HG03520 (cell line): ENCODE data around the gene ACAD11.
A peak's percentile ranks its signal among the peaks of the same experiment; 100 is the strongest.
"Not testable (repeated sequence)": the region's sequence is repeated elsewhere in the genome, so short reads cannot be mapped to it uniquely, and the experiment has no call there.

Source experiments
- ATAC-seq: cut with Tn5 transposase; IDR thresholded peaks from one replicate; pipeline ENCODE4 v1.9.1; 2021; ENCODE audit warnings: mild to moderate bottlenecking, moderate library complexity; ENCODE audit not compliant: unreplicated experiment

The ACAD11 gene

DNA sequence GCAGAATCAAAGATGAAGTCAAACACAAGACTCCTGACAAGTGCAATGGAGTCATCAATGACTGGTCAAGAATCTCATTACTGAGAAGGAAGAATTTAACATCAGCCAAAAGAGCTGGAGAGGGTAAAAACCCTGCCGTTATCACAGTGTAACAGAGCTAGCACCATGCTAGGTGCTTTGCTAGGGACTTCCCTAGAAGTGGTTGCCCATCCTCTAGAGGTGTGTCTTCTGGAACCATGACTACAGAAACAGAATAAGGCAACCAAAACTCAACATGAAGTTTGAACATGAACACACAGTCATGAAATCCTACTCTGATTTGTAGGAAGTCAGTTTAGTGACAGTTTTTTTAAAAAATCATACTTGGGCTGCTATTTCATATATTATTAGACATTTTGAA lies 9.5 kb downstream of the ACAD11 start:
- no peak for ATAC-seq

DNA sequence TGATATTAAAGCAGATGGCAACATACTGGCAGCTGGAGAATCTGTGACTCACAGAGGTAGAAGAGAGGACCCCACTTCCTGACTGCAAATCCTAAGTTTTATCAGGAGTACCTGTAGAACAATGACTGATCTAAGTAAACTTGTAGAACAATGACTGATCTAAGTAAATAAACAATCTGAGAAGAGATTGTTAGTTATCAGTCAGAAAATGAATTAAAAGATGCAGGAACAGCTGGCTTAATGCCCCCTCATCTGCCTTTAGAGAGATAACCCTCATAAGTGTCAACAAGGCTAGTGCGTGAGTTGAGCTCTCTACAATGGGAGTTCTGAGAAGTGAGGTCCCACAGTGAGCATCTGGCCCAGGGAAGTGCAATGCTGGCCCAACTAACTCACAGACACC lies 14.6 kb downstream of the ACAD11 start:
- ATAC-seq: no peak

DNA sequence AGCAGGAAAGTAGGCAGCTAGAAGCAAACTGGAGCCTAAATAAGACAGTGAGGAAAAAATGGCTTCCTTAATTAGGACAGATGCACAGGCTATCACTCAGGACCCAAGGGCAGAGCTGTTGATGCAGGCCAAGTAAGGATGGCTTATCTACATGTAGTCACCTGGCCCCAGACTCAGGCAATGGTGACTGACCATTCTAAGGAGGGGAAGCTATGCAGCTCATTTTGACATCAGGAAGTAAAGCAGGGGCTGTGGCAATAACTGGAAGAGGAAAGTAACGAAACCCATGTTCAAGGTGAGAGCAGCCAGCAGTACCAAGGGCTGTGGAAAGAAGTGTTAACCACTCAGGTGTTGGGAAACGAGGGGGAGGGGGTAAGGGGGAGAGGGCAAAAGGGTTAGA lies 16.2 kb downstream of the ACAD11 start:
- no peak for ATAC-seq

DNA sequence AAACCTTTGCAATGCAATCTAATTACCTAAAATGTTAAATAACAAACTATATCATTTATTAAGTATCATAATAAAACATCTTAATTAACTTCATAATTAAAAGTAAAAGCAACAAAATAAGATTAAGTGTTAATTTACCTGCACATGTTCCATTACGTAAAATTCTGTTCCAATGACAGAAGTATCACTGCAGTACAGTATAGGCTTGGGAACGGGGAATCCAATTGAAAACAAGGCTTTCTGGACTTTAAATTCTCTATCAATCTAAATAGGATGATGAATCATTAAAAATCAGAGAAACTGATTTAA lies 17.1 kb downstream of the ACAD11 start:
- no peak for ATAC-seq

DNA sequence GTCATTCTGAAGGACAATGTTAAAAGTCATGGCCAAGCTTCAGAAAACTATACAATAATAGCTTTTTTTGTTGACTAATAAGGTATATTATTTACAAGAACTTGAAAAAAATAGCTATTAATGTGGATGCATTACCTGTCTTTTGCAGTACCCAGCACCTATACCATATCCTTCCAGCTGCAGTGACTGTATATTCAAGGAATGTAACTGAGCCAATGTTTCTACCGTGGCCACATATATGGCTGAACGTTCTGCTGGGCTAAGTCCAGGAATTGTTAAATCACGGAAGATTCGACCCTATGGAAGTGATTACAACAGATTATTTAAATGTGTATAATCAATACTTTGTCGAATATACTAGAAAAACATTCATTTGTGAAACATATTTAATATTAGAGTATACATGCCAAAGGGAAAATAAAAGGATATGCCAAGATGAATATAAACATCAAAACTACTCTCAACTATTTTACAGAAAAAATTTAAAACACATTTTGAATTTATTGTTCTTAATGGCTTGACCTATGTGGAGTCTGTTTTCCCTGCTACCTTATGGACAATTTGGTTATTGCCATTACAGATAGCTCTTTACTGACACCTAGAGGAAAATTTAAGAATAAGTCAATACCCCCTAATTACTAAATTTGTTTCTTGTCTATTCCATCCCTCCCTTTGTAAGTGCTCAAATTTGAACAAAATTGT lies 17.6 kb downstream of the ACAD11 start:
- no peak for ATAC-seq

DNA sequence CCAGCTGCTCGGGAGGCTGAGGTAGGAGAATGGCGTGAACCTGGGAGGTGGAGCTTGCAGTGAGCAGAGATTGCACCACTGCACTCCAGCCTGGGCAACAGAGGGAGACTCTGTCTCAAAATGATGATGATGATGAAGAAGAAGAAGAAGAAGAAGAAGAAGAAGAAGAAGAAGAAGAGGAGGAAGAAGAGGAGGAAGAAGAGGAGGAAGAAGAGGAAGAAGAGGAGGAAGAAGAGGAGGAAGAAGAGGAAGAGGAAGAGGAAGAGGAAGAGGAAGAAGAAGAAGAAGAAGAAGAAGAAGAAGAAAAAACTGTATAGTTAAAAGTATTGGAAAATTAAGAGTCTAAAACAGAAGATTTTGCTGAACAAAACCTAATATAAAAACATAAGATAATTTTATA lies 18.2 kb downstream of the ACAD11 start:
- ATAC-seq: not testable (repeated sequence)

DNA sequence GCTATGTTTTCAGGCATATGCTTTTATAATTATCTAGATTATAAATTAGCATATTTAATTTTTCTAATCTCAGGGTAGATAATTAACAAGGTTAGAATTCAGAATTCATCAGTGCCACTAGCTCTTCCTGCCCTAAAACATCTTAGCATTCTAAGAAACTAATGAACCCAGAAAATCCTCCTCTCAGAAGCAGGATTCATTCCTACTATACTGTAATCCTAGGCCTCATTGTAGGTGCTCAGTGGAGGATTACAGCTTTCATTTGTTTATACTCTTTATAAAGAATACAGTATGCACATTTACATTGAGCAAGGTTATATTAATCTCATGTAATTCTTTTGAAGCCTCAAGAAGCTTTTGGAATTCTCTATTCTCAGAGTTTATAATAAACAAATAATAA lies 20.9 kb downstream of the ACAD11 start:
- no peak for ATAC-seq

DNA sequence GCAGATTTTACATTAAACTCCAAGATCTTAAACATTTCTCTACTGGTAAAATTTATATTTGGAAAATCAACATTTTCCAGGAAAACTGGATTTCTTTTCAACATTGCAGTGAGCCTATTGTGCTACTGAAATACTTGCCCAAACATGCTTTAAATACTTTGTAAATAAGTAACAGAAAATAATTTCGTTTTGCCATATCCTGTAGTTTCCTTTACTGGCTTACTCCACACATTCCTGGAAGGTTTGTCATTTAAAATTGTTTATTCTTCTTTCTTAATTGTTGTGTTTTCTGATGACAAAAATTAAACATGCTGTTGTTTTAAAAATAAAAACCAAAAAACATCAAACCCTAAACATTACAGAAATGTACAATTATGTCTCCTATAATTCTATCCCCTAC lies 22.0 kb downstream of the ACAD11 start:
- no peak for ATAC-seq

DNA sequence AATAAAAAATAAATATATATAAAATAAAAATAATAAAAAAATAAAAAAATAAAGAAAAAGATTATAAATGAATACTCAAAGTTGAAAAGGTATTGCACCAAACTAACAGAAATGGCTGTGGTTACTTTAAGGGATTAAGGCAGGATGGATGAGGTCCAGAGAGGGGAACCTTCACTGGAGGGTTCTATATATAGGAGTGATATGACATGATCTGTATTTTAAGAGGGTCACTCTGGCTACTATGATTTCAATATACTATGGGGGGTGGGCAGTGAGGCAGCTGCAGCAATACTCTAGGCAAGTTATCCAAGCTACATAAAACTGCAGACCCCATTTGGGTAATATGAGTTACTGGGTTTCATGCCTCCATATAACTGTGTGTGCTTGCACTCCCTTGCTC lies 24.6 kb downstream of the ACAD11 start:
- no peak for ATAC-seq

DNA sequence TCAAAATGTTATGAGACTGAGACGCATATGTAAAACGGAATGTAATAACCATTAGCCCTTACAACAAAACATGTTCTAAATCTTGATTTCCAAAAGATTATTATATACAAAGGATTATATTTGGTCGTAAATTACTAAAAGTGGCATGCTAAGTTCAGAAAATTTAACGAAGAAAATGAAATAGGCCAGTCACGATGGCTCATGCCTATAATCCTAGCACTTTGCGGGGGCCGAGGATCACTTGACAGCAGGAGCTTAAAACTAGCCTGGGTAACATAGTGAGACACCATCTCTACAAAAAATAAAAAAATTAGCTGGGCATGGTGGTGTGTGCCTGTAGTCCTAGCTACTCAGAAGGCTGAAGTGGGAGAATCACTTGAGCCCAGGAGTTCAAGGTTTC lies 29.0 kb downstream of the ACAD11 start:
- ATAC-seq: no peak

DNA sequence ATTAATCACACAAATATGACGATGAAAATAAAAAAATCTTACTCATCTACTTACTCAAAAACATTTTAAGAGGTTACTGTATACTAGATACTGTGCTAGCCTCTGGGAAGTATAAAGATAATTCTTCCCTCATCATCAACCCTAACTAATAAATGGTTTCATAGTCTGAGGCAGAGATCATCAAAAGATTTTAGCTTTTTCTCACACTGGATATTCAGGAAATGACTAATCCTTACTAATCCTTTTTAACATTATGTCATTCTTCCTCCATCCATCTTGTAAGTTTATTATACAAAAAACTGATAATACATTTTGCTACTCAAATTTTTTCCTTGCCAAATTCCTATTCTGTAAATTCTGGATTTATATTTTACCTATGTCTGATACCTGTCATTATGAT lies 29.7 kb downstream of the ACAD11 start:
- ATAC-seq: no peak

DNA sequence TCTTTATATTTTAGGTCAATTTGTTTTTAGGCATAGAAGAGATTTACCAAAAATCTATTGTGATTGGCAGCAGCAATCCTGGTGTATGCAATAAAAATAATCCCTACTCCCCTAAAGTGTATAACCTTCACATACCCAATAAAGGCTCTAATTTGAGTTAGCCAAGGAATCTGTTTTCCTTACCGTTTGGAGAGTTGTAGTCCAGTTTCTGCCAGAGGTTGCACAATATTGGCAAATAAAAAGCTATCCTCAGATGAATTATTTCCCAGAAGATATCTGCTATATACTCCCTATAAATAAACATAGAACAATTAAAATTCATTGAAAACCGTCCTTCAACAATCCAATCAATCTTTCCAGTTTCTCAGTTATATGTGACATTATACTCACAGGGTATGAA lies 31.5 kb downstream of the ACAD11 start:
- ATAC-seq: no peak

DNA sequence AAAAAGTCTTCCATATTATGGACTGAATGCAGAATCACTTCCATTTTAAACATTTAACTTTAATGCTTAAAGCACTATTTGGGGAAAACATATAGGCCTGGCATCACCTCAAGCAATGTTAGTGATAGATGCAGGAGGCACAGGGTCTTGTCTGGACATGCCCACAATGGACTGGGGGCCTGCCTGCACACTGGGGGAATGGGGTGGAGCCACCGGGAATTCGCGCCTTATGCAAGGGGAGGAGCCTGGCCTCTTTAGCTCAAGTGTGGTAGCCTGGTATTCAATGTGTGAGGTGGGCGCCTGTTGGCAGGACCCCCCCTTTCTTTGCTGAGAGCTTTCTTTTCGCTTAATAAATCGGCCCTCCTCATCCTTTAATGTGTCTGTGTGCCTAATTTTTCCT lies 32.7 kb downstream of the ACAD11 start:
- no peak for ATAC-seq

DNA sequence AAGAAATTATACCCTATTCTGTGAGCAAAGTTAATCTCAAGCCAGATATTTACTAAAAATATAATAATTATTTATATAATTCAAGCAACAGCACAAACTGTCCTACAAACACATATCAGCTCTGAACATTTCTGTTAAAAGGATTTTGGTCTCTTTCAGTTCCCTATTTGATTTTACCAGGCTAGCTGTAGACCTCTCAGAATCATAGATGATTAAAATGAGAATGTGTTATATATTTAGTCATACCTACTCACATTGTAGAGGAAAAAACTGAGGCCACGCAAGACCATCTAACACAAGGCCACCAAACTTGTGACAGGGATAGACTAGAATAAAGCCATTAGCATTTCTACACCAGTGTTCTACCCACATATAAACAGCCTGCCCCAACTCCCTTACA lies 34.0 kb downstream of the ACAD11 start:
- ATAC-seq: peak; percentile 75

DNA sequence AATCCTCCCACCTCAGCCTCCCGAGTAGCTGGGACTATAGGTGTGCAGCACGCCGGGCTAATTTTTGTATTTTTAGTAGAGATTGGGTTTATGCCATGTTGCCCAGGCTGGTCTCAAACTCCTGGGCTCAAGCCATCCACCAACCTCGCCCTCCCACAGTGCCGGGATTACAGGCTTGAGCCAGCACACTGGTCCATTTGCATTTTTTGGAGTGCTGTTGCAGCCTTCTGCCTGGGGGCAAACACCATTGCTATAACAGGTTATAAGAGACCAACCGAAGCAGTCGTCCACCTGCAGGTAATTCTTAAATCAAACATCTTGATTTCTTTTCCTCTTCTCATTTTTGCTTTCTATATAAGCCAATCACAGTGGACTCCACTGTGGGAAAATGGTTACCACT lies 34.8 kb downstream of the ACAD11 start:
- ATAC-seq: no peak

DNA sequence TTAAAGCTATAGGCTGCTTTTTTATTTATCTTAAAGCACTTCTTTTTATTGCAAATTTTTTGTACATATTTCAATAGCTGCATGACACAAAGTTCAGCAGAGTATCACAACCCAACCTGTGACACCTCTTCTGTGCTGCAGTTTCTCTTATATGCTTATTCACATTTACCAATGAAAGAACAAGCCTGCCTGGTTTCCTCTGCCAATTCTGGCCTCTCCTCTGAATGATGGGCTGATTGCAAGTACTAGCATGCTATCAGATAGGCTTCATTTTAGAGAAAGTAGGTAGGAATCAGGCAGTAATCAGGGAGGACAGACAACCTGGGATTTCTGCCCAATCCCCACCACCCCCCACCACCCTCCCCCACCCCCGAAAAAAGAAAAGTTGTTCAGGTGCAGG lies 36.0 kb downstream of the ACAD11 start:
- no peak for ATAC-seq

DNA sequence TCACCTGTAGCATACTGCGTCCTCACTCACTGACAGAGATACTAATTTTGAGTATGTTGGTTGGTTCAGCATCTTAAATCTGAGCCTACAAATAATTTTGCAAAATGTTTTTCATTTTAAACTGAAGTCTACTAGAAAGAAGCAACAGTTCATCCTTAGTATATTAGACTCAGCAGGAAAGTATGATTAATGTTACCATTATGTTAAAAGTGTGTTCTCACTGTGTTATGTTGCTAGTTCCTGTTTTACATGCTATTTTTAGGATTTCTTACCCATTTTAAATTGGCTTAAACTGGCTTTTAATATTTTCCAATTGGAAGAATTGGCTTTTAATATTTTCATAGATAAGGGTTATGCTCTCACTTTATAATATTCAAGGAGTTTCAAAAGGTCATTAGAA lies 36.8 kb downstream of the ACAD11 start:
- no peak for ATAC-seq

DNA sequence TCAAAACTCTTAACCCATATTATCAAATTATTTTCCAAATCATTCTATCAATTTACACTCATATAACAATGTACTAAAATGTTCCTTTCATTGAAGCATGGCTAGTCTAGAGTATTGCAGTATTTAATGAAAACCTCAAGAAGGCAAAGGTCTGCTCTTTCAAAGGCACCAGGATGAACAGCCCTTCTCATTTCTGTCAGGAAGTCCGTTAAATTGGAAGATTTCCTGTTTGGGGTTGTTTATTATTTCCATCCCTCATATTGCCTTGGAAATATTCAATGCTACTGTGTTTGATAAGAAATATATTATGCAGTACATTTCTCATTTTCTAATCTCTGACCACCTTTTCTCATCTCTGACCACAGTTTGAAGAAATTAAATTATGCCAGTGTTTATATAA lies 37.5 kb downstream of the ACAD11 start:
- no peak for ATAC-seq

DNA sequence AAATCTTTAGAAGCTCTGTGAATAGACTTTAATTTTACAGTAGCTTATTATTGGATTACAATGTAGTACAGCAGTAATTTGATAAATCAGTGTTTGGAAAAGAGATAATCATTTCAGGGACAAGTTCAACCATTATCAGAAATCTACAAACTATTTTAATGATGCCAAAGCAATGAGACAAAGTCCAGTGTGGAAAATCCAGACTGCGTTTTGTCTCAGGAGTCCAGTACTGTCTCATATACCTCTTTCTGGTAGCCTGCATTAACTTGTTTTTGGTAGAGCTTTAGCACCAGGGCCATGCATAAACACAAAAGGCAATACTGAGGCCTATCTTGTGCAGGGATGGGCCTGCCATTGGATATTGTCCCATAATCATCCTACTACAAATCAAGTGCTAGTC lies 42.8 kb downstream of the ACAD11 start:
- ATAC-seq: no peak

DNA sequence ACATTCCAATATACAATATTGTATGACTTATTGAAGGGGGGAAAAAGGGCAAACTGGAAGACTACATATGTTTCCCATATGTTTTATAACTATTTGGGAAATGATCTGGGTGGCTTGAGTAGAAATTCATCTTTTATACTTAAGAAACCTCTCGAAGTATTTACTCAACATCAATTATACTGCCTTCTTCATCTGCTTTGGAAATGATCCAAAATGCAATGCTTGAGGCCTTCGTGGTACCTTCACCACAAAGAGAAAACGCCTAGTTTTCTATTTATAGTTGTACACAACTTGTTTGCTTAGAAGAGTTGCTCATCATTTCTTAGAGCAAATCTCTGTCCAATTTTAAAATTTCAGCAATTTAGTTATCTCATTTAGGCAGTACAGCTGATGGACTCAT lies 43.7 kb downstream of the ACAD11 start:
- no peak for ATAC-seq

DNA sequence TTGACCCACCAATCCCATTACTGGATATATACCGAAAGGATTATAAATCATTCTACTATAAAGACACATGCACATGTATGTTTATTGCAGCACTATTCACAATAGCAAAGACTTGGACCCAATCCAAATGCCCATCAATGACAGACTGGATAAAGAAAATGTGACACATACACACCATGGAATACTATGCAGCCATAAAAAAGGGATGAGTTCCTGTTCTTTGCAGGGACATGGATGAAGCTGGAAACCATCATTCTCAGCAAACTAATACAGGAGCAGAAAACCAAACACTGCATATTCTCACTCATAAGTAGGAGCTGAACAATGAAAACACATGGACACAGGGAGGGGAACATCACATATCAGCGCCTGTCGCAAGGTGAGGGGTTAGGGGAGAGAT lies 44.3 kb downstream of the ACAD11 start:
- ATAC-seq: not testable (repeated sequence)

DNA sequence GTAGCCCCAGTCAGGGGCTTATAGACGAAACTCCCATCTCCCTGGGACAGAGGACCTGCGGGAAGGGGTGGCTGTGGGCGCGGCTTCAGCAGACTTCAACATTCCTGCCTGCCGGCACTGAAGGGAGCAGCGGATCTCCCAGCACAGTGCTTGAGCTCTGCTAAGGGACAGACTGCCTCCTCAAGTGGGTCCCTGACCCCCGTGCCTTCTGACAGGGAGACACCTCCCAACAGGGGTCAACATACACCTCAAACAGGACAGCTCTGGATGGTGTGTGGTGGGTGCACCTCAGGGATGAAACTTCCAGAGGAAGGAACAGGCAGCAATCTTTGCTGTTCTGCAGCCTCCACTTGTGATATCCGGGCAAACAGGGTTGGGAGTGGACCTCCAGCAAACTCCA lies 53.0 kb downstream of the ACAD11 start:
- not testable (repeated sequence) for ATAC-seq

DNA sequence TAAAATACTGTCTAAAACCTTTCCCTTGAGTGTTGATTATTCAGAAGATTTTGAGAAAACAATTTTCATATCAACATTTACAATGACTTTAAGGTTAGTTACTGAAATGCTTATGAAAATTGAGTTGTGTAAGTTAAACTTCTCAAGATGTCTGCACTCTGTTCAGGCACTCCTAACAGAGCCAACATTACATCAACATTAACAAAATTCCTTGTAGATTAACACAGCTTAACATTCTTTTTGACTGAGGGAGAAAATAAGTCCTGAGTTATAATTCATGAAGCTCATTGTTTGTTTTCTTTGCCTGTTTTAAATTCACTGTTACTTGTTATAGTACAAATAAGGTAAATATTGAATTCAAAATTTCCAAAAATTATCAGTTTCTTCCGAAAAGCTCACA lies 53.5 kb downstream of the ACAD11 start:
- ATAC-seq: no peak

DNA sequence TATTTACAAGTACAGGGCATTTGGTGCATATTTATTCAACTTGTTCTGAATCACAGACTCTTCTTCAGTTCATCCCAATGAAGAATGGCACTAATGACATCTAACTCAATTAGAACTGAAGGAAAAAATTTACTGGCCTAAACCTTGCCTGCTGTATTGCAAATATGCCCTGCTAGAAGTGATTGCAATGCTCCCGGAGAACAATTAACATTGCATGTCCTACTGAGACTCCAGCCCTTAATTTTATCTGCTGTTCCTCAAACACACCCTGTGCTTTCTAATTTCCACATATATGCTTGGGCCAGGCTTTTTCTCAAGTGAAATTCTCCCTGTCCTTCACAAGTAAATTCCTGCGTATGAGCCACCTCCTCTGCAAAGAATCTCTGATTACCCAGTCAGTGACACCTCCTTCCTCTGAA lies 54.2 kb downstream of the ACAD11 start:
- no peak for ATAC-seq
